Karpas-422 (cell line): ENCODE results near the gene KRTCAP2. TPM values are rescaled to one million over a fixed set of nuclear protein-coding genes. Genes with fewer than 3 reads are reported as not detected.

Experiments
- DNase-seq: peaks from one replicate; pipeline ENCODE4 v3.0.0-alpha.2; 2015
- H2AFZ ChIP-seq: fragments of 200-600 bp; sonication (generic); 2 replicates; pipeline ENCODE4 v1.6.1; 2014; ENCODE audit warnings: antibody characterized with exemption, low read length, mixed read lengths
- H3K27ac ChIP-seq: fragments of 200-600 bp; sonication (generic); 2 replicates; pipeline ENCODE4 v1.5.1; 2014; ENCODE audit warnings: mild to moderate bottlenecking, low read length, moderate library complexity
- H3K27me3 ChIP-seq: fragments of 200-600 bp; sonication (generic); 2 replicates; pipeline ENCODE4 v1.6.1; 2014; ENCODE audit warnings: low read length, mixed read lengths
- H3K36me3 ChIP-seq: fragments of 200-600 bp; sonication (generic); 2 replicates; pipeline ENCODE4 v1.6.1; 2014; ENCODE audit warnings: low read length, mixed read lengths; ENCODE audit not compliant: insufficient read depth
- H3K4me1 ChIP-seq: fragments of 200-600 bp; sonication (generic); 2 replicates; pipeline ENCODE4 v1.6.1; 2014; ENCODE audit warnings: mild to moderate bottlenecking, low read length, mixed read lengths
- H3K4me2 ChIP-seq: fragments of 200-600 bp; sonication (generic); 2 replicates; pipeline ENCODE4 v1.6.1; 2014; ENCODE audit warnings: low read length, low read depth, mild to moderate bottlenecking; ENCODE audit not compliant: poor library complexity, severe bottlenecking
- H3K4me3 ChIP-seq: fragments of 200-600 bp; sonication (generic); 2 replicates; pipeline ENCODE4 v1.5.1; 2014; ENCODE audit warnings: mild to moderate bottlenecking, antibody characterized with exemption, low read length, mixed read lengths
- H3K79me2 ChIP-seq: fragments of 200-600 bp; sonication (generic); 2 replicates; pipeline ENCODE4 v1.6.1; 2014; ENCODE audit warnings: mild to moderate bottlenecking, low read length, mixed read lengths
- H3K9ac ChIP-seq: fragments of 200-600 bp; sonication (generic); 2 replicates; pipeline ENCODE4 v1.6.0; 2014; ENCODE audit warnings: low read length
- H3K9me2 ChIP-seq: fragments of 200-600 bp; sonication (generic), shearing (Covaris generic); replicated peaks from 2 replicates; pipeline ENCODE4 v1.6.0; 2014; ENCODE audit warnings: mild to moderate bottlenecking, low read length, moderate library complexity; ENCODE audit not compliant: insufficient read depth
- H3K9me3 ChIP-seq: fragments of 300-700, 200-600 bp; sonication (generic); 2 replicates; pipeline ENCODE4 v1.6.1; 2014; ENCODE audit warnings: low read length, mixed read lengths
- H4K20me1 ChIP-seq: fragments of 200-600 bp; sonication (generic); 2 replicates; pipeline ENCODE4 v1.6.1; 2014; ENCODE audit warnings: mild to moderate bottlenecking, antibody characterized with exemption, low read length, low read depth; ENCODE audit not compliant: insufficient read depth
- total RNA-seq: library from RNA; depleted of rRNA; stranded (reverse); fragments of >200 nt; shearing (Covaris generic); gene quantifications from 2 replicates; pipeline ENCODE4 v1.2.3, GENCODE V29; 2014; ENCODE audit warnings: low replicate concordance

Gene KRTCAP2
- total RNA-seq, 1 experiment from 2014 or later: 400 TPM

GRCh38 chr1:155183775-155184221 is 10.7 kb upstream of the KRTCAP2 start:
- no peaks in the 10 kb centered on the region for H3K27me3 ChIP-seq
- H3K9ac ChIP-seq: peak overlapping the region; percentile 59
- H3K79me2 ChIP-seq: no peaks in the 10 kb centered on the region
- peak overlapping the region; percentile 72 for H3K4me2 ChIP-seq
- H2AFZ ChIP-seq: no peak overlapping the region
- no peaks in the 10 kb centered on the region for H4K20me1 ChIP-seq
- H3K9me2 ChIP-seq: no peaks in the 10 kb centered on the region
- H3K9me3 ChIP-seq: no peaks in the 10 kb centered on the region
- H3K4me1 ChIP-seq: peaks cover 37% of the 10 kb centered on the region
- peaks cover 11% of the 10 kb centered on the region for H3K36me3 ChIP-seq
- peak overlapping the region; percentile 82 for H3K27ac ChIP-seq
- H3K4me3 ChIP-seq: no peak overlapping the region
- DNase-seq: no peak

- Histone ChIP-seq H3K9me3 (no peaks in the 10 kb centered on the region), H3K36me3 (peaks cover 18% of the 10 kb centered on the region), H3K9ac (no peak overlapping the region), H4K20me1 (no peaks in the 10 kb centered on the region), H3K27ac (no peak overlapping the region), H2AFZ (no peak overlapping the region), H3K4me2 (no peak overlapping the region), H3K4me1 (peaks cover 38% of the 10 kb centered on the region), H3K4me3 (no peak overlapping the region), H3K79me2 (no peaks in the 10 kb centered on the region), H3K27me3 (no peaks in the 10 kb centered on the region), H3K9me2 (no peaks in the 10 kb centered on the region)
- DNase-seq: no peak
These were observed 9.0 kb upstream of the KRTCAP2 start for GRCh38 chr1:155182052-155182550.

GRCh38 chr1:155181371-155182051 is 8.4 kb upstream of the KRTCAP2 start:
- H3K4me3 ChIP-seq: no peak overlapping the region
- no peaks in the 10 kb centered on the region for H4K20me1 ChIP-seq
- H3K79me2 ChIP-seq: no peaks in the 10 kb centered on the region
- no peak overlapping the region for H3K4me2 ChIP-seq
- H2AFZ ChIP-seq: no peak overlapping the region
- H3K9me3 ChIP-seq: no peaks in the 10 kb centered on the region
- peaks cover 41% of the 10 kb centered on the region for H3K4me1 ChIP-seq
- no peak overlapping the region for H3K27ac ChIP-seq
- no peaks in the 10 kb centered on the region for H3K9me2 ChIP-seq
- no peak overlapping the region for H3K9ac ChIP-seq
- peaks cover 21% of the 10 kb centered on the region for H3K36me3 ChIP-seq
- no peak for DNase-seq
- no peaks in the 10 kb centered on the region for H3K27me3 ChIP-seq

GRCh38 chr1:155179112-155180031 is 6.3 kb upstream of the KRTCAP2 start:
- H3K9ac ChIP-seq: no peak overlapping the region
- no peaks in the 10 kb centered on the region for H3K9me3 ChIP-seq
- no peak overlapping the region for H3K4me2 ChIP-seq
- no peaks in the 10 kb centered on the region for H3K79me2 ChIP-seq
- H3K4me3 ChIP-seq: no peak overlapping the region
- no peak overlapping the region for H3K27ac ChIP-seq
- H3K4me1 ChIP-seq: peaks cover 41% of the 10 kb centered on the region
- no peak overlapping the region for H2AFZ ChIP-seq
- DNase-seq: peak; percentile 39
- H4K20me1 ChIP-seq: no peaks in the 10 kb centered on the region
- H3K27me3 ChIP-seq: no peaks in the 10 kb centered on the region
- peaks cover 21% of the 10 kb centered on the region for H3K36me3 ChIP-seq
- no peaks in the 10 kb centered on the region for H3K9me2 ChIP-seq

GRCh38 chr1:155178441-155179111 is 5.5 kb upstream of the KRTCAP2 start:
- H3K36me3 ChIP-seq: peaks cover 21% of the 10 kb centered on the region
- H3K4me2 ChIP-seq: no peak overlapping the region
- H4K20me1 ChIP-seq: no peaks in the 10 kb centered on the region
- no peak overlapping the region for H3K27ac ChIP-seq
- H3K9me2 ChIP-seq: no peaks in the 10 kb centered on the region
- peaks cover 6% of the 10 kb centered on the region; the same call in 1 of the 2 replicates for H3K79me2 ChIP-seq
- no peak overlapping the region for H3K4me3 ChIP-seq
- H3K27me3 ChIP-seq: no peaks in the 10 kb centered on the region
- H3K9me3 ChIP-seq: no peaks in the 10 kb centered on the region
- no peak overlapping the region for H2AFZ ChIP-seq
- peaks cover 38% of the 10 kb centered on the region for H3K4me1 ChIP-seq
- DNase-seq: peak; percentile 14
- H3K9ac ChIP-seq: no peak overlapping the region

- Histone ChIP-seq H3K27ac (no peak overlapping the region), H3K9me3 (no peaks in the 10 kb centered on the region), H3K9ac (no peak overlapping the region), H3K4me1 (peaks cover 36% of the 10 kb centered on the region), H2AFZ (no peak overlapping the region), H3K79me2 (peaks cover 7% of the 10 kb centered on the region), H3K36me3 (peaks cover 21% of the 10 kb centered on the region), H3K27me3 (no peaks in the 10 kb centered on the region), H3K9me2 (no peaks in the 10 kb centered on the region), H4K20me1 (no peaks in the 10 kb centered on the region), H3K4me3 (no peak overlapping the region), H3K4me2 (no peak overlapping the region)
- DNase-seq: no peak
These were observed 4.8 kb upstream of the KRTCAP2 start for GRCh38 chr1:155177918-155178281.

- Histone ChIP-seq H3K36me3 (peaks cover 21% of the 10 kb centered on the region), H3K79me2 (peaks cover 13% of the 10 kb centered on the region), H2AFZ (no peak overlapping the region), H3K4me3 (no peak overlapping the region), H4K20me1 (no peaks in the 10 kb centered on the region), H3K4me1 (peaks cover 37% of the 10 kb centered on the region), H3K9me2 (no peaks in the 10 kb centered on the region), H3K27me3 (no peaks in the 10 kb centered on the region), H3K4me2 (no peak overlapping the region), H3K27ac (no peak overlapping the region), H3K9me3 (no peaks in the 10 kb centered on the region), H3K9ac (peak overlapping the region; percentile 37)
- peak; percentile 39 for DNase-seq
These were observed 4.3 kb upstream of the KRTCAP2 start for GRCh38 chr1:155177192-155177917.
